ENCODE data around the gene CC2D2A.
A peak's percentile ranks its signal among the peaks of the same experiment; 100 is the strongest.
"Not testable (repeated sequence)": the region's sequence is repeated elsewhere in the genome, so short reads cannot be mapped to it uniquely, and the experiment has no call there.

The CC2D2A gene

GRCh38 chr4:15470128-15470475, 420 bp downstream of the CC2D2A start:
- DNase-seq, result no peak

- DNase-seq, result no peak
Observed at GRCh38 chr4:15476396-15476795, 6.7 kb downstream of the CC2D2A start.

GRCh38 chr4:15478724-15479088, 9.0 kb downstream of the CC2D2A start:
- no peak for DNase-seq

GRCh38 chr4:15479089-15479912, 9.6 kb downstream of the CC2D2A start:
- peak; percentile 86 for DNase-seq

- no peak for DNase-seq
Observed at GRCh38 chr4:15479913-15480185, 10.2 kb downstream of the CC2D2A start.

- no peak for DNase-seq
Observed at GRCh38 chr4:15481961-15482745, 12.5 kb downstream of the CC2D2A start.

GRCh38 chr4:15482842-15483241, 13.2 kb downstream of the CC2D2A start:
- DNase-seq, result no peak

- no peak for DNase-seq
Observed at GRCh38 chr4:15488136-15488535, 18.5 kb downstream of the CC2D2A start.

- DNase-seq, result no peak
Observed at GRCh38 chr4:15488658-15489470, 19.2 kb downstream of the CC2D2A start.

- no peak for DNase-seq
Observed at GRCh38 chr4:15489551-15489950, 19.9 kb downstream of the CC2D2A start.

- no peak for DNase-seq
Observed at GRCh38 chr4:15493411-15493810, 23.7 kb downstream of the CC2D2A start.

GRCh38 chr4:15495621-15496020, 25.9 kb downstream of the CC2D2A start:
- no peak for DNase-seq

GRCh38 chr4:15498356-15498755, 28.7 kb downstream of the CC2D2A start:
- DNase-seq, result no peak

- no peak for DNase-seq
Observed at GRCh38 chr4:15500701-15501100, 31.0 kb downstream of the CC2D2A start.

- no peak for DNase-seq
Observed at GRCh38 chr4:15501941-15502340, 32.3 kb downstream of the CC2D2A start.

GRCh38 chr4:15502384-15502783, 32.7 kb downstream of the CC2D2A start:
- no peak for DNase-seq

GRCh38 chr4:15504041-15504440, 34.4 kb downstream of the CC2D2A start:
- DNase-seq, result no peak

- no peak for DNase-seq
Observed at GRCh38 chr4:15506464-15506863, 36.8 kb downstream of the CC2D2A start.

GRCh38 chr4:15507679-15508078, 38.0 kb downstream of the CC2D2A start:
- DNase-seq, result no peak

- DNase-seq, result no peak
Observed at GRCh38 chr4:15510961-15511360, 41.3 kb downstream of the CC2D2A start.

- DNase-seq, result no peak
Observed at GRCh38 chr4:15513545-15513944, 43.9 kb downstream of the CC2D2A start.

GRCh38 chr4:15515106-15515505, 45.4 kb downstream of the CC2D2A start:
- DNase-seq, result no peak

- peak; percentile 37 for DNase-seq
Observed at GRCh38 chr4:15516494-15516893, 46.8 kb downstream of the CC2D2A start.

- DNase-seq, result not testable (repeated sequence)
Observed at GRCh38 chr4:15517681-15518080, 48.0 kb downstream of the CC2D2A start.
